HG03045 (cell line): ENCODE data around the gene TMBIM1.
"Not testable (repeated sequence)": the region's sequence is repeated elsewhere in the genome, so short reads cannot be mapped to it uniquely, and the experiment has no call there.

ENCODE experiments used
- ATAC-seq: cut with Tn5 transposase; IDR thresholded peaks from one replicate; pipeline ENCODE4 v1.9.1; 2021; ENCODE audit warnings: mild to moderate bottlenecking, moderate library complexity; ENCODE audit not compliant: unreplicated experiment

TMBIM1 gene

GRCh38 chr2:218273214-218273907 lies 18.9 kb downstream of the TMBIM1 start:
- not testable (repeated sequence) for ATAC-seq

GRCh38 chr2:218272531-218273212 lies 19.6 kb downstream of the TMBIM1 start:
- ATAC-seq = no peak

GRCh38 chr2:218271865-218272530 lies 20.3 kb downstream of the TMBIM1 start:
- no peak for ATAC-seq

- ATAC-seq = no peak
These were observed 20.9 kb downstream of the TMBIM1 start for GRCh38 chr2:218271487-218271797.

- ATAC-seq = no peak
These were observed 21.4 kb downstream of the TMBIM1 start for GRCh38 chr2:218270721-218271486.

GRCh38 chr2:218269900-218270720 lies 22.2 kb downstream of the TMBIM1 start, which contains the start of the genes AAMP and PNKD:
TSS of gene AAMP (minus strand) at chr2:218270137. CDS start at chr2:218270086, 51 bp downstream.
TSS of gene PNKD (plus strand) at chr2:218270519. CDS start at chr2:218270536, 17 bp downstream.
- ATAC-seq = peak; percentile 88

- ATAC-seq = no peak
These were observed 25.0 kb downstream of the TMBIM1 start for GRCh38 chr2:218267259-218267658.

- ATAC-seq = no peak
These were observed 25.9 kb downstream of the TMBIM1 start for GRCh38 chr2:218266316-218266979.

GRCh38 chr2:218265626-218266025 lies 26.7 kb downstream of the TMBIM1 start:
- ATAC-seq = no peak

GRCh38 chr2:218264773-218265561 lies 27.3 kb downstream of the TMBIM1 start:
- no peak for ATAC-seq

- ATAC-seq = no peak
These were observed 28.3 kb downstream of the TMBIM1 start for GRCh38 chr2:218263817-218264641.

- ATAC-seq = no peak
These were observed 29.4 kb downstream of the TMBIM1 start for GRCh38 chr2:218262631-218263586.

- ATAC-seq = no peak
These were observed 30.1 kb downstream of the TMBIM1 start for GRCh38 chr2:218262237-218262600.

GRCh38 chr2:218261423-218262236 lies 30.7 kb downstream of the TMBIM1 start:
- no peak for ATAC-seq

GRCh38 chr2:218260742-218261422 lies 31.4 kb downstream of the TMBIM1 start, which contains the start of gene GPBAR1:
TSS of gene GPBAR1 (plus strand) at chr2:218261015. CDS start at chr2:218262725, 1,710 bp downstream.
- no peak for ATAC-seq

- ATAC-seq = no peak
These were observed 32.1 kb downstream of the TMBIM1 start for GRCh38 chr2:218260166-218260565.
